ENCODE results near the gene HPX.

HPX gene

GRCh38 chr11:6458352-6459098, 17.7 kb upstream of the HPX start:
- DNase-seq (ENCODE audit: low read depth) = no peak

GRCh38 chr11:6457581-6458320, 17.0 kb upstream of the HPX start:
- no peak for DNase-seq (ENCODE audit: low read depth)

GRCh38 chr11:6456361-6457073, 15.7 kb upstream of the HPX start:
- DNase-seq (ENCODE audit: low read depth) = no peak

GRCh38 chr11:6455070-6455469, 14.3 kb upstream of the HPX start:
- DNase-seq (ENCODE audit: low read depth) = no peak

GRCh38 chr11:6453152-6453551, 12.4 kb upstream of the HPX start:
- no peak for DNase-seq (ENCODE audit: low read depth)

GRCh38 chr11:6452219-6452618, 11.4 kb upstream of the HPX start:
- DNase-seq (ENCODE audit: low read depth) = peak; percentile 89

- no peak for DNase-seq (ENCODE audit: low read depth)
Observed at GRCh38 chr11:6448574-6448973, 7.8 kb upstream of the HPX start.

GRCh38 chr11:6443269-6444003, 2.6 kb upstream of the HPX start:
- DNase-seq (ENCODE audit: low read depth) = peak; percentile 13

GRCh38 chr11:6442441-6442840, 1.7 kb upstream of the HPX start:
- DNase-seq (ENCODE audit: low read depth) = no peak

GRCh38 chr11:6438979-6439571, 1.7 kb downstream of the HPX start:
- DNase-seq (ENCODE audit: low read depth) = peak; percentile 40

GRCh38 chr11:6437993-6438392, 2.8 kb downstream of the HPX start:
- no peak for DNase-seq (ENCODE audit: low read depth)

GRCh38 chr11:6437423-6437822, 3.4 kb downstream of the HPX start:
- DNase-seq (ENCODE audit: low read depth) = no peak

GRCh38 chr11:6433998-6434660, 6.7 kb downstream of the HPX start:
- DNase-seq (ENCODE audit: low read depth) = no peak

- peak; percentile 27 for DNase-seq (ENCODE audit: low read depth)
Observed at GRCh38 chr11:6431861-6432260, 8.9 kb downstream of the HPX start.

GRCh38 chr11:6427516-6427915, 13.3 kb downstream of the HPX start:
- no peak for DNase-seq (ENCODE audit: low read depth)

- no peak for DNase-seq (ENCODE audit: low read depth)
Observed at GRCh38 chr11:6420677-6421076, 20.1 kb downstream of the HPX start.

- peak; percentile 33 for DNase-seq (ENCODE audit: low read depth)
Observed at GRCh38 chr11:6419009-6419631, 21.7 kb downstream of the HPX start, which contains the start of gene APBB1. Gene APBB1 (minus strand): TSS chr11:6419094. CDS start chr11:6411347, 7,747 bp downstream.

GRCh38 chr11:6418557-6419008, 22.2 kb downstream of the HPX start:
- no peak for DNase-seq (ENCODE audit: low read depth)

- DNase-seq (ENCODE audit: low read depth) = no peak
Observed at GRCh38 chr11:6417907-6418556, 22.8 kb downstream of the HPX start.

GRCh38 chr11:6415797-6416196, 25.0 kb downstream of the HPX start:
- DNase-seq (ENCODE audit: low read depth) = no peak

Data from stromal cell of bone marrow (primary cell).